OCI-LY7 (cell line): Measurements from ENCODE around the gene SRL.

Source experiments
- EZH2phosphoT487 ChIP-seq: fragments of 200-600 bp; sonication (generic); IDR thresholded peaks from 2 replicates; pipeline ENCODE4 v1.6.1; 2018; ENCODE audit warnings: low read depth, borderline replicate concordance, mild to moderate bottlenecking, mixed run types, antibody characterized with exemption, low read length, moderate library complexity, mixed read lengths
- TF ChIP-seq, protein P1 (sequence below): fragments of 200-600 bp; sonication (generic); conservative IDR thresholded peaks from 2 replicates; pipeline ENCODE4 v1.5.1; 2014; ENCODE audit warnings: mild to moderate bottlenecking, antibody characterized with exemption, low read length, moderate library complexity, mixed read lengths

- TF ChIP-seq, protein P1, sequence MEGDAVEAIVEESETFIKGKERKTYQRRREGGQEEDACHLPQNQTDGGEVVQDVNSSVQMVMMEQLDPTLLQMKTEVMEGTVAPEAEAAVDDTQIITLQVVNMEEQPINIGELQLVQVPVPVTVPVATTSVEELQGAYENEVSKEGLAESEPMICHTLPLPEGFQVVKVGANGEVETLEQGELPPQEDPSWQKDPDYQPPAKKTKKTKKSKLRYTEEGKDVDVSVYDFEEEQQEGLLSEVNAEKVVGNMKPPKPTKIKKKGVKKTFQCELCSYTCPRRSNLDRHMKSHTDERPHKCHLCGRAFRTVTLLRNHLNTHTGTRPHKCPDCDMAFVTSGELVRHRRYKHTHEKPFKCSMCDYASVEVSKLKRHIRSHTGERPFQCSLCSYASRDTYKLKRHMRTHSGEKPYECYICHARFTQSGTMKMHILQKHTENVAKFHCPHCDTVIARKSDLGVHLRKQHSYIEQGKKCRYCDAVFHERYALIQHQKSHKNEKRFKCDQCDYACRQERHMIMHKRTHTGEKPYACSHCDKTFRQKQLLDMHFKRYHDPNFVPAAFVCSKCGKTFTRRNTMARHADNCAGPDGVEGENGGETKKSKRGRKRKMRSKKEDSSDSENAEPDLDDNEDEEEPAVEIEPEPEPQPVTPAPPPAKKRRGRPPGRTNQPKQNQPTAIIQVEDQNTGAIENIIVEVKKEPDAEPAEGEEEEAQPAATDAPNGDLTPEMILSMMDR, result no peak
- no peak for TF ChIP-seq EZH2phosphoT487
Measured at GRCh38 chr16:4283441-4283840, 41.6 kb upstream of the SRL start.
